NB4 (cell line): Measurements from ENCODE around the gene RBM19.

Experiments
- CTCF ChIP-seq: IDR thresholded peaks from one replicate; pipeline ENCODE4 v1.5.1; 2012; ENCODE audit warnings: low read depth, low read length
- POLR2A ChIP-seq: IDR thresholded peaks from 2 replicates; pipeline ENCODE4 v1.6.1; 2011; ENCODE audit warnings: mild to moderate bottlenecking; ENCODE audit not compliant: insufficient read length; ENCODE audit errors: extremely low read depth

GRCh38 chr12:113768850-113769249 lies 197.3 kb downstream of the RBM19 start:
- no peak for TF ChIP-seq CTCF
- TF ChIP-seq POLR2A: no peak
